HG02885 (cell line): ENCODE results near the gene TBCCD1.

Experiments used
- ATAC-seq: cut with Tn5 transposase; IDR thresholded peaks from one replicate; pipeline ENCODE4 v1.9.1; 2021; ENCODE audit warnings: mild to moderate bottlenecking; ENCODE audit not compliant: unreplicated experiment, poor library complexity

Gene TBCCD1

DNA sequence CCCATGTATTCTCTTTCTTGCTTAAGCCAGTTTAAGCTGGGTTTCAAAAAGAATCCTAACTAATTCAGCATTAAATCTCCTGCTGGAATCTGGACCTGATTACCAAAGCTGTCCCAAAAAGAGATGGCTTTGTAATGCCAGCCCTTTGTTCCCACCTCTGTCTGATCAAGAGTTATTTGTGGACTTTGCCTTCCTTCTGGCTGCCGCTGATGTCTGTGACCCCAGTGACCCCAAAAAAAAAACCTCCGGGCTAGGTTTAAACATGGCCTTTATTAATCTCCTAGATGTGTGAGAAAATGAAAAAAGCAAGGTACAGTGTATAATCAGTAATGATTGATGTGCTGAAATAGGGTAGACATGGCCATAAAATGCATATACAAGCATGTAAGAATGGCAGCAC lies 43.7 kb downstream of the TBCCD1 start:
- no peak for ATAC-seq

GRCh38 chr3:186523022-186523421 lies 44.1 kb downstream of the TBCCD1 start:
- ATAC-seq: no peak

- peak; percentile 63 for ATAC-seq
Observed at GRCh38 chr3:186520957-186521842, 45.9 kb downstream of the TBCCD1 start.

GRCh38 chr3:186520431-186520830 lies 46.7 kb downstream of the TBCCD1 start:
- ATAC-seq: no peak

GRCh38 chr3:186519021-186519658 lies 48.0 kb downstream of the TBCCD1 start:
- ATAC-seq: peak; percentile 45

- no peak for ATAC-seq
Observed at GRCh38 chr3:186517218-186517617, 49.9 kb downstream of the TBCCD1 start.

DNA sequence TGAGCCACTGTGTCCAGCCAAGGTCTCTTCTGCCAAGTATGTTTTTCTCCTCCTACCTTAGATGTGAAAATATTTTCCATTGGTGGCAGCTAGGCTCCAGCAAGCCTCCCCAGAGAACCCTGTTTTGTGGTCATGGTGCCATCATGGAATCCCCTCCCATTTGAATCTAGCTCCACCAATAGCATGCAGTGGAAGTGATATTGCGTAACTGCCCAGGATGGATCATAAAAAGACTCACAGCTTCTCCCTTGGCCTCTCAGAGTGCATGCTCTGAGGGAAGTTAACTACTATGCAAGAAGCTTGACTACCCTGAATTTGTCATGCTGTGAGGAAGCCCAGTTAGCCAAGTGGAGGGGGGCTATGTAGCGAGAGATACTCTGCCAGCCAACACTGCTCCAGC lies 50.5 kb downstream of the TBCCD1 start:
- ATAC-seq: no peak

GRCh38 chr3:186515125-186515524 lies 52.0 kb downstream of the TBCCD1 start:
- no peak for ATAC-seq

GRCh38 chr3:186514296-186515002 lies 52.7 kb downstream of the TBCCD1 start:
- no peak for ATAC-seq

GRCh38 chr3:186513386-186513785 lies 53.8 kb downstream of the TBCCD1 start:
- no peak for ATAC-seq

DNA sequence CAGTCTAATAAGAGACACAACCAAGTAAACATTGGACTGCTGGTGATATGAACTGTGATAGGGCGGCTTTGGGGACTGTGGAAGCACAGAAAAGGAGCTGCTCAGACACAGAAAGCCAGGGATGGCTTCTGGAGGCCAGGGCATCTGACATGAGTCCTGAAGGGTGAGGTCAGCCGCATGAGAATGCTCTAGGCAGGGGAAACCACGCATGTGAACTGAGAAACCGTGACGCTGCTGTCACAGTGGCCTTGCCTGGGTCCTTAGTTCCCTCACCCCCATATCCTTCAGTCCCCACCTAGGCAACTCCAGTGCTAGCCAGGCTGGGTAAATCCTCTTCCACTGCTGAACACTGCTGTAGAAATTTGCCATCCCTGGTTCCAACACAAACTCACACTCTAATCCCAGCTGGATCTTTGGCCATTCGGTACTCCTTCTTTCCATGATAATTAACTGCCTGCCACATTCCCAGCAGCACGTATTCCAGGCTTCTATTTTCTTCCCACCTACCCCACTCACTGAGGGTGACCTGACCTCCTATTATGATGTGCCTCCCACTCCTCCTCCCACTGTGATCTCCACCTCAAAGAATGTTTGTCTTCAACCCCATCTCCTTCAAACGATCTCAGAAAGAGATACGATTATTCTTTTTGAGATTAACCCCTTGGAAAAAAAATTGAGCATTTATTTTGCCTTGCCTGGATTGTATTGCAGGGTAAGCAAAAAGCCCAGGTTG lies 54.4 kb downstream of the TBCCD1 start:
- ATAC-seq: peak; percentile 24

GRCh38 chr3:186511702-186512101 lies 55.4 kb downstream of the TBCCD1 start:
- ATAC-seq: no peak

DNA sequence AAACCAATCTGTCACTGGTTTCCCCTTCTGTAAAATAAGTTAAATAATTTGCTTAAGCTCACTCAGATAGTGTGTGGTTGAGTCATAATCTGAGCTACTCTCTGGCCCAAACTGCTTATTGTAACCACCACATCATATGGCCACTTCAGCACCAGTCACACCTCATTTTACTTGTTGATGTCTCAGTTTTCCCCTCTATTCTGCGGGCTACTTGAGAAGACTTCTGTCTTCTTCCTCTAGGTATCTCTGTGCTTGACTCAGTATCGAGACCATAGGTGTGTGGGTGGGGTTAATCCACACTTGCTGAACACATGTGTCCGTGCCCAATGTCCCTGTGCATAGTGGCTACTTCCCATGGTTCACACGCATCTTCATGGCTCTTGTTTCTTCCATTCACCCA lies 55.9 kb downstream of the TBCCD1 start:
- ATAC-seq: peak; percentile 80

- peak; percentile 31 for ATAC-seq
Observed at GRCh38 chr3:186510374-186511079, 56.6 kb downstream of the TBCCD1 start.

DNA sequence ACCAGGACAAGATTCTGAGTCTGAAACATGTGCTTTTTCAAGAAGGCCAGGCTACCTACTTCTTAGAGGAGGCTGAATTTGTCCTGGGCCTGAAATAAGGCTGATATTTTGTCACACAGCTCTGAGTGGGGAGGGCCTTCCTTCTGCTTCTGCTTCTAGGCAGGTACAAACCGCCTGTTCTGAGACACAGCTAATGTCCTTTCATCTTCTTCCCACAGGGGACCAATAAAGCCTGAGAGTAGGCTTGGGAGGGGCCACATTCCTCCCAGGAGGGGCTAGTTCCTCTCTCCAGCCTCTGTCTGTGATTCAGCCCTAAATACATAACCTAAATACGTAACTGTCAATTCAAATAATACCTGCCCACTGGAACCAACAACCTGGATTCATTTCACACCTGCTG lies 57.7 kb downstream of the TBCCD1 start:
- ATAC-seq: no peak

DNA sequence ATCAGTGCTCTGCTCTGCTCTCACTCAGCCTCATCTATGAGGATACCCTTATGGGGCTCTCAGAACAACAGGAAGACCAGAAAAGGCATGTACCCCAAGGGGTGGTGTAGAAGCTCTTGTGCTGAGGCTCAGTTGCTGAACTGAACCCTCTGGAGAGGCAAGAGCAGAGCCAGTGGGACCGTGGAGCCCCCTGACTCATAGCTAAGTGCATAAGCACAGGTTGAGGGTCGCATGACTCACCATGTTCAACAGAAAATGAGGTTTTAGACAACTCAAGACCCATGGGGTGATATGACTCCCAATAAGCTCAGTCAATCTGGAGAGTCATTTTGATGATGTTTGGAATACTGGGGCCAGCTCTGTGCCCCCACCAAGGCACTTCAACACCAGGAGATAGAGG lies 60.3 kb downstream of the TBCCD1 start:
- no peak for ATAC-seq

DNA sequence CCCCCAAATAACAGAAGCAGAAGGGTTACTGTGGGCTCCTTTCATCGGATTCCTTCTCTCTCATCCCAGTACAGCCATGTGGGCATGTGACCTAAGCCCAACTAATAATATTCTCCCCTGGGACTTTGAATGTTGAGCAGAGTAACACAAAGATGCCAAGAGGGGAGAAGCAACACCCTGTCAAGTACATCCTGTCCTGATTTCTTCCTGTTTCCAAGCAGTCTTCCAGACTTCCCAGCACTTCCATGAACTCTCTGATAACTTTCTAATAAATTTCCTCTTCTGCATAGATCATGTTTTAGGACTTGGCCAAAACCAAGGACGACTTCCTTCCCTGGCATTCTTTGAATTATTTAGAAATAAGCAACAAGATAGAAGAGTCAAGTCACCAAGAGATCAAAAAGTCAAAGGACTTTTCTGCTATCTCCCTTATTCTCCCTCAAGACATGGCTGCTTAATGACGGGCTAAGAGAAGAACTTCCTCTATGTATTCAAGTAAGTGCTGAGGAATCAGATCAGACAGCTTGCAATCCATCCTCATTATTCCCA lies 60.9 kb downstream of the TBCCD1 start:
- ATAC-seq: no peak

DNA sequence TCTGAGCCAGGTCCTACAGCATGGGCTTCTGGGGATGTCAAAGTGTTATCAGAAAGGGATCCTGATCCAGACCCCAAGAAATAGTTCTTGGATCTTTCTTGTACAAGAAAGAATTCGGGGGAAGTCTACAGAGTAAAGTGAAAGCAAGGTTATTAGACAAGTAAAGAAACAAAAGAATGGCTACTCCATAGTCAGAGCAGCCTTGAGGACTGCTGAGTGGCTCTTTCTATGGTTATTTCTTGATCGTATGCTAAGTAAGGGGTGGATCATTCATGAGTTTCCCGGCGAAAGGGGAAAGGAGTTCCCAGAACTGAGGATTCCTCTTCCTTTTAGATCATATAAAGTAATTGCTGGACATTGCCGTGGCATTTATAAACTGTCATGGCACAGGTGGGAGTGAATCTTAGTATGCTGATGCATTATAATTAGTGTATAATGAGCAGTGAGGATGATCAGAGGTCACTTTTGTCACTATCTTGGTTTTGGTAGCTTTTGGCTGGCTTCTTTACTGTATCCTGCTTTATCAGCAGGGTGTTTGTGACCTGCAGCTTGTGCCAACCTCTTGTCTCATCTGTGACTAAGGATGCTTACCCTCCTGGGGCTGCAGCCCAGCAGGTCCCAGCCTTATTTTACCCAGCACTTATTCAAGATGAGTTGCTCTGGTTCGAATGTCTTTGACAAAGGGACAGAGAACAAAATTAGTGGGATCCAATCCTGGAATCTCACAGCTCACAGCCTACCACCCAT lies 64.0 kb downstream of the TBCCD1 start:
- no peak for ATAC-seq
